Neural crest cell (in vitro differentiated cells): ENCODE data around the gene HOXB1. TPM values are rescaled to one million over a fixed set of nuclear protein-coding genes. Genes with fewer than 3 reads are reported as not detected.

Experiments used
- DNase-seq: peaks from one replicate; pipeline ENCODE4 v3.0.0; 2021; ENCODE audit warnings: low read depth, mixed read lengths, low spot score
- H3K27ac Mint-ChIP-seq: one replicate; pipeline ENCODE4 v1.8.0; 2021; ENCODE audit warnings: mild to moderate bottlenecking, mixed read lengths; ENCODE audit not compliant: unreplicated experiment
- H3K27me3 Mint-ChIP-seq: 2 replicates; pipeline ENCODE4 v1.8.0; 2021; ENCODE audit warnings: low read depth, mild to moderate bottlenecking, mixed read lengths
- H3K36me3 Mint-ChIP-seq: 2 replicates; pipeline ENCODE4 v1.8.0; 2021; ENCODE audit warnings: low read depth, mild to moderate bottlenecking, mixed read lengths
- H3K4me1 Mint-ChIP-seq: 2 replicates; pipeline ENCODE4 v1.8.0; 2021; ENCODE audit warnings: mixed read lengths
- H3K4me3 Mint-ChIP-seq: one replicate; pipeline ENCODE4 v1.8.0; 2021; ENCODE audit warnings: mild to moderate bottlenecking, mixed read lengths
- H3K9me3 Mint-ChIP-seq: 2 replicates; pipeline ENCODE4 v1.8.0; 2021; ENCODE audit warnings: mixed read lengths
- total RNA-seq: library from RNA; stranded (reverse); gene quantifications from 2 replicates; pipeline ENCODE4 v1.2.1, GENCODE V29; 2021
- TF ChIP-seq, protein P1 (sequence below): fragments of 200-600 bp; sonication (generic); conservative IDR thresholded peaks from 2 replicates; pipeline ENCODE4 v1.5.0; 2021; ENCODE audit warnings: antibody characterized with exemption, mild to moderate bottlenecking

HOXB1 gene
- total RNA-seq, 1 donor from 2014 or later, result 3.6 TPM

DNA sequence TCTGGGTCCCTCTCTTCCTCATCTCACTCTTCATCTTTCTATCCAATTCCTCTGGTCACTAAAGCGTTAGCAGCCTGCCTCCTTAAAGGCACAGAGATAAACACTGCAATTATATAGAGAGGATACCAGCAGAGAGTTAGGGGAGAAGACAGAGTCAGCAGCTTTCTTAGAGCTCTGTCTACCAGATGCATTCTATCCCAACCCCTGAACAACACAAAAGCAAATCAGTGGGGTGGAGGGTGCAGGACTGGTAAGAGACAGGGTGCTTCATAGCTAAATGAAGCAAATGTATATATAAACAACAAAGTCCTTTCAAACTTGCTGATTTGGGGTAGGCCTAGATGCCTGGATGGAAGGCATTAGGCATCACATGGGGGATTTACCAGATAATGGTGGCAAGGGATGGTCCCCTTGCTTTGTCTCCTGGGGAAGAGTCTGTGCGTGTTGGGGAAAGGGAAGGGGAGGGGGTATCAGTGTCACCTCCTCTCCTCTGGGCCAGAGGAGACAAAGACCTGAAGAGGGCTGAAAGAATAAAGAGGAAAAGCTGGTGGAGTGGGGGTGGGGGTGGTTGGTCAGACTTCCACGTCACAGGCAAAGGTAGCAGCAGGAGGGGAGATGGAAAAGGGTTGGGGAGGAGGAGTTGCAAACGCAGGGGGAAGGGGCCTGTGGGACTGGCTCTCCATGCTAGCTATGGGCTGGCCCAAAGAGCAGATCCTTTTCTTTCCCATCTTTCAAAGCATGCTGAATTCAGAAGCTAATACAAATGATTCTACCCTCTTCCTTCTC lies 35.3 kb upstream of the HOXB1 start:
- DNase-seq, result no peak
- H3K9me3 Mint-ChIP-seq, result no peaks in the 10 kb centered on the region
- peaks cover 2% of the 10 kb centered on the region for H3K36me3 Mint-ChIP-seq
- peaks cover 30% of the 10 kb centered on the region for H3K4me1 Mint-ChIP-seq
- H3K27me3 Mint-ChIP-seq, result peaks cover 28% of the 10 kb centered on the region
- H3K27ac Mint-ChIP-seq, result no peak overlapping the region
- TF ChIP-seq, protein P1, sequence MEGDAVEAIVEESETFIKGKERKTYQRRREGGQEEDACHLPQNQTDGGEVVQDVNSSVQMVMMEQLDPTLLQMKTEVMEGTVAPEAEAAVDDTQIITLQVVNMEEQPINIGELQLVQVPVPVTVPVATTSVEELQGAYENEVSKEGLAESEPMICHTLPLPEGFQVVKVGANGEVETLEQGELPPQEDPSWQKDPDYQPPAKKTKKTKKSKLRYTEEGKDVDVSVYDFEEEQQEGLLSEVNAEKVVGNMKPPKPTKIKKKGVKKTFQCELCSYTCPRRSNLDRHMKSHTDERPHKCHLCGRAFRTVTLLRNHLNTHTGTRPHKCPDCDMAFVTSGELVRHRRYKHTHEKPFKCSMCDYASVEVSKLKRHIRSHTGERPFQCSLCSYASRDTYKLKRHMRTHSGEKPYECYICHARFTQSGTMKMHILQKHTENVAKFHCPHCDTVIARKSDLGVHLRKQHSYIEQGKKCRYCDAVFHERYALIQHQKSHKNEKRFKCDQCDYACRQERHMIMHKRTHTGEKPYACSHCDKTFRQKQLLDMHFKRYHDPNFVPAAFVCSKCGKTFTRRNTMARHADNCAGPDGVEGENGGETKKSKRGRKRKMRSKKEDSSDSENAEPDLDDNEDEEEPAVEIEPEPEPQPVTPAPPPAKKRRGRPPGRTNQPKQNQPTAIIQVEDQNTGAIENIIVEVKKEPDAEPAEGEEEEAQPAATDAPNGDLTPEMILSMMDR, result no peak
- no peak overlapping the region for H3K4me3 Mint-ChIP-seq

DNA sequence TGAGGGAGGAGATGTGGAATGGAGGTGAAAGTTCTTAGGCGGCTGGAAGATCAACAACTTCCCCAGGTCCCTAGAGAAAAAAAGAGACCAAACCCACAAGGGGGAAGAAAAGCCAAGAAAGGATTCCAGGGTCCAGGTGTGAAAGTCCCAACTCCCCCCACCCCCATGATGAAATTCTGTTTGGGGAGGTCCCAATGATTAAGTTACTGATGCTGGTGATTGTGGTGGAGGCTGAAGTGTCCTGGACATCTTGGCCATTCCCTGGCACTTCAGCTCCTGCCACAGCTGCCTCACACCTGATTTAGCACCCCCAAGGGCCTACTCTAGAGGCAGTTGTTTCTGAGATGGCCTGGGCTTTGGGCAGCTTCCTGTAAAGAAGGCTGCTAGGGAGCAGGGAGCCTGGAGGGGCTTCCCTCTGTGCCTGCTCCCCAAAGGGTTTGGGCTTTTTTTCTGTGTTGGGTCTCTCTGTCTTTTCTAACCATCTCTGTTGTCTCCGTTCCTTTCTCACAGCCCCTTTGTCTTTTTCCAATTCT lies 34.3 kb upstream of the HOXB1 start:
- TF ChIP-seq, protein P1, result no peak
- peaks cover 2% of the 10 kb centered on the region for H3K36me3 Mint-ChIP-seq
- peaks cover 39% of the 10 kb centered on the region for H3K27me3 Mint-ChIP-seq
- H3K27ac Mint-ChIP-seq, result peak overlapping the region; percentile 69
- H3K9me3 Mint-ChIP-seq, result no peaks in the 10 kb centered on the region
- H3K4me3 Mint-ChIP-seq, result no peak overlapping the region
- peaks cover 30% of the 10 kb centered on the region for H3K4me1 Mint-ChIP-seq
- no peak for DNase-seq

DNA sequence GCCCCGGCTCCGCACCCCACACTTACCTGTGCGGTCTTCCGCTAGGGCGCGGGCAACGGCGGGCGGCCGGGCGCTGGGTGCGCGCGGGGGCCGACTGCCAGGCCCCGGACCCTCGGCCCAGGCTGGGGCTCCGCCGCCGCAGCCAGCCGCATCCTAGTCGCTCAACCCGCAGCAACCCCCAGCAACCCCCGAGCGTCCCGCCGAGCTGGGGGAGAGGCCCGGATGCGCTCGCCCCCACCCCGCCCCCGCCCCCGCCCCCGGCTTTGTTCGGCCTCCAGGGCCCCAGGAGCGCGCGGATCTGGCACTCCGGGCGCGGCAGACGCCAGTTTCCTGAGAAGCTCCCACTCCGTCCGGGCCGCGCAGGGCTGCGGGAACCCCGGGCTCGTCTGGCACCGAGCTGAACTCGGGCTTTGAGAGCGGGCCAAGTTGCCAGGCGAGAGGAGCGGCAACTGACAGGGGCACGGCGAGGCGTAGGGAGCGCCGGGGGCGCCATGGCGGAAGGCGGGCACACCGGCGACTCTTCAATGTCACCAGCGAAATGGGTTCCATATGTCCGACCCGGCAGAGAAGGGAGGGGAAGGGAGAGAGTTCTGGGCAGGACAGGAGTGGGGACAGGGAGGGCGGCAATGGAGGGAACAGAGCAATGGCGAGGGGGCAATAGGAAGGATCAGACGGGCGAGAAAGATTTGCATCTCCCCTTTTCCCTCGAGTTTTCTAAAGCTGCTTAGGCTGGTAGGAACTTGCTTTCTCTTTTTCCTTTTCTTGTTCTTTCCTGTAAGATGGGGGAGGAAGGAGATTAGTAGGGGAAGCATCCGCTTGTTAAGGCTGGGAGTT lies 33.6 kb upstream of the HOXB1 start:
- no peak for DNase-seq

DNA sequence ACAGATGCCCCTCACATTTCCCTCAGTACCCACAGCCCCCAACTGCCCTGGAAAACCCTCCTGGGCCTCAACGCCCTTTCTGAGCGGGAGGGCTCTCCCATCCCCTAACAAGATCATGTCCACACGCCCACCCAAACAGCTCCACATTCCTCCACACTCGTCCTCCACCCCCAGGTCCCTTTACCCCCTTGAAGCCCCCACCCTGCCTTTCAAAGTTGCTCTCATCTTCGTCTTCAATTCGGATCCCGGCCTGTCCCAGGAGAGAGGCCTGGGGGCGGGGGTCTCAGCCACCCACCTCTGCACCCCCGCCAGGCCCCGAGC lies 33.0 kb upstream of the HOXB1 start:
- Mint-ChIP-seq H3K27ac (no peak overlapping the region), H3K27me3 (peaks cover 51% of the 10 kb centered on the region), H3K4me1 (peaks cover 29% of the 10 kb centered on the region), H3K9me3 (no peaks in the 10 kb centered on the region), H3K4me3 (peak overlapping the region; percentile 78), H3K36me3 (peaks cover 2% of the 10 kb centered on the region)
- TF ChIP-seq, protein P1, result no peak
- DNase-seq, result no peak

More for the DNA sequence above, 33.6 kb upstream of the HOXB1 start:
- TF ChIP-seq, protein P1, result no peak
- Mint-ChIP-seq H3K27me3 (peaks cover 46% of the 10 kb centered on the region), H3K4me1 (peaks cover 30% of the 10 kb centered on the region), H3K4me3 (no peak overlapping the region), H3K36me3 (peaks cover 2% of the 10 kb centered on the region), H3K9me3 (no peaks in the 10 kb centered on the region), H3K27ac (peak overlapping the region; percentile 69)

DNA sequence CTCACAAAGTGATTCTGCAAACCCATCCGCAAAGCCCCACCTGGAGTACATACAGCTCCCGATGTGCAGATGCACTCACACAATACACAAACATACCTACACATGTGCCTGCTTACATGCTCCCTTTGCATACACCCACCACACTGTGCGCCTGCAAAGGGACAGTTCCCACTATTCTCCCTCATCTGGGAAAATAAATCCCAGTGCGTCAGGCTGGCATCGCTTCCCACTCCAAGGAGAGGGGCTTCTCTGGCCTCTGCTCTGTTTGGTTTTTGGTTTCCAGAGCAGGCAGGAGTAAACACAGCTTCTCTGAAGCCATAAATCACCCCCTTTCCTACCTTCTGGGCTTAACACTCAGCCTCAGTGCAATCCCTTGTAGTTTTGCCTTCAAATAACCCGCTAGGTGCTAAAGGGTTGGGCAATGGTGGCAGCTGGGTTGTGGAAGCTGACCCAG lies 32.6 kb upstream of the HOXB1 start:
- TF ChIP-seq, protein P1, result no peak
- peaks cover 2% of the 10 kb centered on the region for H3K36me3 Mint-ChIP-seq
- H3K9me3 Mint-ChIP-seq, result no peaks in the 10 kb centered on the region
- H3K27me3 Mint-ChIP-seq, result peaks cover 56% of the 10 kb centered on the region
- H3K27ac Mint-ChIP-seq, result no peak overlapping the region
- H3K4me1 Mint-ChIP-seq, result peaks cover 30% of the 10 kb centered on the region
- no peak for DNase-seq
- peak overlapping the region; percentile 78 for H3K4me3 Mint-ChIP-seq
